Activated CD4-positive, alpha-beta T cell treated with anti-CD3 and anti-CD28 coated beads, Interleukin-2, Interleukin-4, amounts not matched to agents 100 ng/mL and 50 ng/mL, durations not matched to agents 16 hours and 8 hours (primary cell): ENCODE results near the gene NAV2.

Source experiments
- DNase-seq: peaks from one replicate; pipeline ENCODE4 v3.0.0-alpha.2; 2020; ENCODE audit warnings: low spot score

NAV2 gene

DNA sequence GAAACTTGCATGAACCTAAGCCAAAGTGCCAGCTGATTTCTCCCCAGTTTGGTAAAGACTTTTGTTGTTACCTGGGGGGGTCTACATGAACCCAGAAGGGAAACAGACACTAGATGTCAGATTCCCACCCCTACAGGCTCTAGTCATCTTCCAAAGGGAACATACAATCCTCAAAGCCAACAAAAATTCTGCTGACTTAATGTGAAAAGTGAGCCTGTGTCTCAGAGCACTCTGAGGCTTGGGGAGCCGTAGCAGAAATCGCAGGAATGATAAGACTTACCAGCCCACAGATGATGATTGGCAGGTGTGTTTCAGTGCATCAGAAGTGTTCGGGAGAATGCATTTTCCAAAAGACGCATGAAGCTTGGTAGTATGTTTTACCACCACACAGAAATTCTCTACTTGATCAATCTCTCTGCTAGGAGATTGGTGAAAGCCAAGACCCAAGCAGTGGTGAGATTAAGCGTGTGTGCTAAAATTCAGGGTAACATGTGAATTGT, 260.5 kb downstream of the NAV2 start:
- DNase-seq: no peak

DNA sequence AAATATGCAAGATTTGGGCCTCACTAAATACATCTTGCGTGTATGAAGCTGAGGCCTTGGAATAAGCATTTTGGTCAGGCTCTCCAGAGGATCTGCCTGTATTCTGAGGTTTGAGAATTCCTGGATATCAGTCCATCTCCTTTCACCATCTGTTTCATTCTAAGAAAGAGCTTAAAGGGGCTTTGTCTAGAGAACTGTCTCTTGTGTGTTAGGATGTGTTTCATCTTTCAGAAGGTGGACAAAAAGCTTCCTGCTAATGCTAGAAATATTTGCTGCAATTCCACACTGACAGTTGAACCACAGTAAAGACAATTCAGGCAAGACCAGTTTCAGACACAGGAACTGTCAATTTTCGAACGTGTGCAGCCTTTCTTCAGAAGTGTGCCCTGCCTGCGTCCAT, 262.2 kb downstream of the NAV2 start:
- no peak for DNase-seq

DNA sequence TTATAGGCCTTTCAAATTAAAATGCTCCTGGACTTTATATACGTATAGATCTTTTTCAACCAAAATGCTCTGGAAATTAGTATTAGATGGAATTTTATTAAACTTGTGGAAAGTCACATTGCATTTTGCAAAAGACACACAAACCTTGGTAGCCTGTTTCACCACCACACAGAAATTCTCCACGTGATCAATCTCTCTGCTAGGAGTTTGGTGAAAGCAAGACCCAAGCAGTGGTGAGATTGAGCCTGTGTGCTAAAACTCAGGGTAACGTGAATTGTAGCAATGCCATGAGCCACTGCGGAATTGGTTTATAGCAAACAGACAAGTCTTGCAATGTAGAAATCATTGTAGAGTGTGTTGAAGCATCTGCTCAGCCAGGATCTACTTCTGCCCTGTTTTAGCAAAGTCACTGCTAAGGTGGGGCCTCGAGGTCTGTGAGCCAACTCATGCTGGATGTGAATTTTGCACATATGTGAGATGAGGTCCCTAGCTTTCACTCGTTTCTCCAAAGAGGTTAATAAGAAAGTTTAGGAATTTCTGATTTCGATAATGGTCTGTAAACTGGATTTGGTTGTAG, 262.9 kb downstream of the NAV2 start:
- no peak for DNase-seq

DNA sequence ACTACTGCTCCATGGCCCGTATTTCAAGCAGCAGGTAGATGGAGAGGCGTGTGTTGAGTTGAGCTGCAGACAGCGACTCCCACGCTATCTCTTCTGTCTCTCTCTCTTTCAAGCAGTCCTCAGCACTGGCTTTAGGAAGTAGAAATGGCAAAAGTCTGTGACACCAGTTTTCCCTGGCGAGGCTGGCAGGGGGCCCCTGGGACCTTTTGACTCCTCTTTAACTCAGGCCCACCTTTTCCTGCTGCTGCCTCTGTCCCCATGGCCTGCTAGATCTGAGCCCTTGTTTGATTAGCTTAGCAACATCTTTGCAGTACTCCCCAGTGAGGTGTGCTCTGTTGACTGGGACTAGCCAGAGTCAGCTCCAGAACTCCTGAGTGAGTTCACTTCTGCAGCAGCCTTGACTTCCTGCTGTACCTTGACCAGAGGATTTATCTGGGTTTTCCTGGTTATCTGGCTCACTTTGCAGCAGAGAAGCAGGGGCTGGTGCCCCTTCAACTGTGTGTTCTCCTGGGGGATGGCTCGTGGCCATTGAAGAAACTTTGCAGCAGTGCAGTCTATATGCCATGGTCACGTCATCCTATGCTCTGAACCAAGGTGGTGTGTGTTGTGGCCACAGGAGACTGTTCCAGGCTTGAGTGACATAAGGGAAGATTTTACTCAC, 263.8 kb downstream of the NAV2 start:
- DNase-seq: no peak

DNA sequence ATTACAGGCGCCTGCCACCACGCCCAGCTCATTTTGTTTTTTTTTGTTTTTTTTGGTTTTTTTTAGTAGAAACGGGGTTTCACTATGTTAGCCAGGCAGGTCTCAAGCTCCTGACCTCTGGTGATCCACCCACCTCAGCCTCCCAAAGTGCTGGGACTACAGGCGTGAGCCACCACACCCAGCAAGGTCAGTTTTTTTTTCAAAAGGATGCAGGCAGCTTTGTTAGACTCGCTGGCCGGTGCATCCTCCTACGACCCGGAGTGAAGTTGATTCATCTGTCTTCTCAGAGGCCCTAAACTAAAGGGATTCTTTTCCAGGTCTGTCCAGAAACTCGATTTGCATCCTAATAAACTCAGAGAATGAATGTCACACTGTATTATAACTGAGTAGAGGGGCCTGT, 265.3 kb downstream of the NAV2 start:
- DNase-seq: no peak

DNA sequence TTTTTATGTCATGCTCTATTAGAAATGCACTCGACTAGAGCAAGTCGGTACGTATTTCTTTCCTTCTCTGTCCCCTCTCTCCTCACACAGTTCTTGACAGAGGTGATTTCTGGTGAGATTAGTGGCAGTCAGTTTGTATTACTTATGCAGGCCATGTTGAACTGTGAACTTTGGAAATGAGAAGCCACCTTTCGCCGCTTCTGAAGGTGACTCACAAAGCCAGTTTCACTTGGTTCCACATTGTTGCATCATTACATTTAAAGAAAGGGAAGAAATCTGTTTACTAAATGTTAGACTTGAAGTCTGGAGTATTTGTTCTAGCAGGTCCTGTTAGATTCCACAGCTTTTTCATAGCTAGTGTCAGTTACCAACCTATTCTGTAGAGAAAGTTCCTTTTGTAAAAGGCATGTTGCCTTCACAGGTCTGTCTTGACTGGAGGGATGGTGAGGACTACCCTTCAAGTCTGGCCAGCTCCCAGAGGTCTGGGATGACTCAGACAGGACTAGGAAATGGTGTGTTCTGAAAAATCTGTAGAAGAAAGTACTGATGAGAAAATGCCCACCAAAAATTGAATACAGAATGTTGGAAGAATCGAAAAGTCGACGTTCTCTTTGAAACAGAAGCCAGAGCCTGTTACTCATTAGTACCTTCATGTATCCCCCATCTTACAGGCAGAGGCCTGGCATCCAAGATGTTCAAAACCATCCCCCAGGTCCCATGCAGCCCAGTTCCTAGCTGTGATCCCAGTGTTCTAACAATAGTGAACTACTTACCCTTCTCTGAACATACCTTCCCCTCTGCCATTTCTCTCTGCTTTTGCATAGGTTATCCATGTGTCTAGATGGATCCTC, 266.3 kb downstream of the NAV2 start:
- DNase-seq: peak; percentile 59

DNA sequence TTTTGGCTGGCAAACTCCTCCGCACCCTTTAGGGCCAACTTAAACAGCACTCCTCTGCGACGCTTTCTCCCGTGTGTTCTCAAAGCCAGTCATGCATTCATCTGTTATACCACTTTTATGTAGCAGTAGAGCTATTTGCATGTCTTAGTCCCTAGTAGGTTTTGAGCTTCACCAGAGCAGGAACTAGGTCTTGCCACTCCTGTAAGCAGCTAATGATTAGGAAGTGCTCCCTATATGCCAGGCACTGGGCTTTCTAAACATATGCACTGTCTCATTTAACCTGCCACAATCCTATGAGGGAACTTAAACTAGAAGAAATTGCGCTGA, 266.8 kb downstream of the NAV2 start:
- DNase-seq: no peak

DNA sequence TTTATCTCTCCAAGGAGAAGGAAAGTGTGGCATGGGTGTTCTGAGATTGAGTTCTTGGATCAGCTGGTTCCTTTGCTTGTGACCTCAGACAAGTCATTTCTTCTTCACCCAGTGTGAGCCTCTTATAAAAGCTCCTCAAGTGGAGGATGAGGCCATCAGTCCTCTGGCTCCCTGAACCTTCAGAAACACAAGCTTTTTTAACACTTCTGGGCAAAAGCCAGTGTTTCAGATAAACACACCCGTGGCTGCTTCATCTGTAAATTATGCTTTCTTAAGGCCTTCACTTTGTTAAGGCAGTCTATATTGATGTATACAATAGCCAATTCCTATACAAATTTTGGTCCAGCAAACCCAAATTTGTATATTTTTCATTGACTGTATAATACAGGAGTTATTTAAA, 267.8 kb downstream of the NAV2 start:
- no peak for DNase-seq

DNA sequence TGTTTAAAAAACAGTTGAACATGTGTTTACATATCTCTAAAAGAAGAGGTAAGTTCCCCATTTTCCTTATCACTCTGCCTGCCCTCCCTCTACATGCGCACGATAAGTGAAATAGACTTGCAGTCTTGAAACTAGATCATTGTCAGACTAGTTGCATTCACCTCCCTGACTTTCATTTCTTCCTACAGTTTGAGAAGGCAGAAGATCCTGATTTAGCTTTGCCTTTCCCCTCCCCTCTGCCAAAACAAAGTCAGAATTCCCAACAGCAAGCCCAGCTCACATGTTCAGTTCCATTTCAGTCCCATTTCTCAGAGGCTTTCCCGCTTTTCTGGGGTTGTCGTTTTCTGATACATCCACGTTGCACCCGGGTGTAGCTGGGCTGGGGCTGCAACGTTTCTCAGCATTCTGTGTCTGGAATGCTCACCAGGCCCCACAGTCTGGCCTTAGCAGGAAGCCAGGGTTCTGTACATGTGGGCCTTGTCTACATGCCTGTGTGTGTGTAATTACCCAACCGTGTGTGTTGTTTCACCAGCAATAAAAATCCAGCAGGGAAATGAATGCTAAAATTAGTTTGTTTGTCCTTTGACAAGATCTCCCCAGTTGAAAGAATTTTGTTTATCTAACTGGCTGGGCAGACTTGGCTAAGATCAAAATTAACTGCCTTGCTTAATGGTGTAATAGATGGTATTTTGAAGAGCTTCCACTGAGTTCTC, 268.5 kb downstream of the NAV2 start:
- DNase-seq: no peak

DNA sequence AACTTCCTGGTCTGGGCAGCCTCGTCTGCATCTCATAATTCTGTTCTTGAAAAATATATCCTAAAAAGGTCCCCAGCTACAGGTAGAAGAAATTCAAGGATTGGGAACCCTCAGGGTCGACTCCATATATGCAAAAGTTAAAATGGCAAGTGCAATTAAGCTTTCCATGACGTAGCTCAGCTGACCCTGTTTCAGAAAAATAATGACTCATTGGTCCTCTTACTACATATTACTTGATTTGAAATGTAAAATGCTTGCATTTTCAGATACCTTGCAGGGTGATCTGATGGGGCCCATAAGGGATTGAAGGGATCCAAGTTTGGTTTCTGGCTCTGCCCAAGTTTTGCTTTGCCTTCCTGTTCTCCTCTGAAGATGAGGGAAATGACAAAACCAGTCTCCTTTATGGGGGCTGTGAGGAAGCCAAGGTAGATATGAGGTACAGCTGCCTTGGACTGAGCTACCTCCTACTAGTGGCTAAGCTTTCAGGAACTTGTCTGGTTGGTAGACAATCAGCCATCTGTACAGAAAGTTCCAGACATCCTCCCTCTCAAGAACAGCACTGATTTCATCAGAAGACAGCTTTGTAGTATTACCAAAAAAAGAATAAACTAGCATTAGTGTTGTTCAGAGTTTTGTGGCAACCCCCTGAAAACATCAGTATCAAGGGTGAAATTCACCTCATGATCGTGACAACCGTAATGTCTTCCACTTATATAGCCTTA, 270.3 kb downstream of the NAV2 start:
- no peak for DNase-seq

DNA sequence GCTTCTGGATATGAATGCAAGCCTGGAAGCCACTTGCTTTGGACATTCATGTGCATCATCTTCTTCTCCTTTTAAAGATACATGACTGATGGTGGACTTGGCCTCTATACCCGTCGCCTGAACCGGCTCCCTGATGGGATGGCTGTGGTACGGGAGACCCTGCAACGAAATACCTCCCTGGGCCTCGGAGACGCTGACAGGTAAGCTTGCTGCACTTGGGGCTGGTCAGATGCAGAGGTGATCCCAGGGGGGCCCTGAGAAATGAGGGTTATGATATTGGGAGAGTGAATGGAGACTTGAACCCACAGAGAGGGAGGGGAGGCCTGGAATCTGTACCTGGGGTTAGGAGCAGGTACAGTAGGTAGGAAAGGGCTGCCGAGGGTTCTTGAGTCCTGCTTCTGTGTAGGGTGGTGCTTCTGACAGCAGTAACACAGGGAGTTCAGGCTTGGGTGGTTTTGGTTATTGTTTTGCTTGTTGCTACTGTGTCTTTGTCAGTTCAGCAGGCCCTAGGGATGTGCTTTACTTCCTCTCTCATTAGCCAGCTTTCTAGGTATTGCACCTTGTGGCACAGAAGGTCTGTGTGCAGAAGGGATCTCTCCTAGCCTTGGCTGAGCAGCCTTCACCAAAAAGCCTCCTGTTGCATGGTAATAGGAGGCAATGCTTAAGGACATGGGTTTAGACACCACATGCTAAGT, 271.6 kb downstream of the NAV2 start:
- DNase-seq: no peak

DNA sequence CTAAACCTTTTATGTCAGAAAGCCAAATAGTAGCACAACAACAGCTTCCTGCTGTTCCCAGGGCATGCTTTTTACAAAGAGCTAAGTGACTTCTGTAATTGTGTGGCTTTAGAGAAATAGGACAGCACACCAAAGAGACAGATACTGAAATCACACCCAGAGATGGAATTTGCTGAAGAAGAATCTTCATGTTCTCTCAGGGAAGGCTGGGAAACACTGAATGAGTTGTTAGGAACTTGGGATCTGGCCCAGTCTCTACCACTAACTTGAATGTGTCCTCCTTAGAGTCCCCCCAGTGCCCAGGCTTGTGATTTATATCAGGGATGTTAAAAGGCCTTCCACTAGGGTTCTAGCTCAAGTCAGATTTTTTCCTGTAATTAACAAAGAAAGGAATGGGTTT, 272.5 kb downstream of the NAV2 start:
- DNase-seq: no peak

DNA sequence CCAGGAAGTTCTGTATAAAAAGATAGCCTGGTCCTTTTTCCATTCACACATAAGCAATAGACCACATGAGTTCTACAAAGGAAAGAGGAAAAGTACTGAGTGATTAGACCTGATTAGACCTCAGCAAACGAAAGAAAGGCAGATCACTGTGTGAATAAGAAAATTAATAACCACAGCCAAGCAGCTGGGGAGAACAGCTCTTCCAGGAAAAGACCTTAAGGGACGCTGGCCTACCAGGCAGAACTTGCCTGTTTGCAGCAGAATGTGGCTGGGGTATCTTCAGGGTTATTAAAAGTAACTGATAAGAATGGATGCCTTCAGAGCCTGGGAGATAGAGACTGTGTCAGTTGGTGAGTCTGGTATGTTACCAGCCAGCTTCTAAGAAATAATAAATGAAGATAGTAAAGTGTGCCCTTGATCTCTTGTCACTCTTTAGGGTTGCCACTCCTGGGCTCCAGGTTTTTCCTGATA, 274.7 kb downstream of the NAV2 start:
- DNase-seq: no peak

DNA sequence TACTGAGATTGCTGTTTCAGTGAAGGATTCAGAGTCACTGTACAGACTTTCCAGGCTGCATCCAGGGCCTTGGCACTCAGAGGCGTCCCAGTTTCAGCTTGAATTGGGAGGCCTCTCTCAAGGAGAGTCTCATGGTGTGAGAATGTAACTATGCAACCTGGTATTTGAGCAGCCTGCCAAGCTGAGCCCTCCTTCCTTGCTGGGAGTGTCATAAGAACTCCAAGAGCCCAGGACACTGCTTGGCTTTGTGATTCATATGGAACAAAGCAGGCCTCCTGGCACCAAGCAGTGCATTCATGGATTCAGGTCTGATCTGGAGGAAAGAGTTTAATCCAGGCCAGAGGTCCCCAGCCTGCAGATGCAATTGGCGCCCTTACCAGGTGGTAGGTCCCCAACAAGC, 276.0 kb downstream of the NAV2 start:
- no peak for DNase-seq

DNA sequence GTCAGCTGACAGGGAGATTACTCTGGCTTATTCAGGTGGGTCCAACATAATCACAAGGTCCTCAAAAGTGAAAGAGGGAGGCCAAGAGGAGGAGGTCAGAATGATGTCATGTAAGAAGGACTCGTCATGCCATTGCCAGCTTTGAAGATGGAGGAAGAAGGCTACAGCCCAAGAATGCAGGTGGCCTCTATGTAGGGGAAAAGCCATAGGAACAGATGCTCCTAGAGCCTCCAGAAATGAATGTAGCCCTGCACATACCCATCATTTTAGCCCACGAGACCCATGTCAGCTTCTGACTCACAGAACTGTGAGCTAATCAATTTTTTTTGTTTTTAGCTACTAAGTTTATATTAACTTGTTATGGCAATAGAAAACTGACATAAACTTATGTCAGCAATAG, 276.6 kb downstream of the NAV2 start:
- DNase-seq: no peak

DNA sequence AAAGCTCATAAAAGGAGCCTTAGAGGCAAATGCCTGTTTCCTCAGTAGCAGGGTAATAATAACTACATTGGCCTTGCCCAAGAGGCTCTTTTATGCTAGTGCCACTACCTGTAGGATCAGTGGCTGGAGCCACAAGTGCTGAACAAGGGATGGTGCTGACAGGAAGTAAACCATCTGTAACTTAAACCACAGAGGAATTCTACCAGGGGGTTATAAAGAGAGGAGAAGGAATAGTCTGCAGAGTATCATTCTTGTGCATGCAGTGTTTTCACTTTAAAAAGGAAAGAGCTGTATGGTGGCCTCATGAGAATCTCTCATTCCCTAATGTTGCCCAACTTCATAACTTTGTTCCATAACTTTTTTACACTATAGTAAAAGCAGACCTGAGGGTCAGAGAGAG, 279.5 kb downstream of the NAV2 start:
- no peak for DNase-seq

DNA sequence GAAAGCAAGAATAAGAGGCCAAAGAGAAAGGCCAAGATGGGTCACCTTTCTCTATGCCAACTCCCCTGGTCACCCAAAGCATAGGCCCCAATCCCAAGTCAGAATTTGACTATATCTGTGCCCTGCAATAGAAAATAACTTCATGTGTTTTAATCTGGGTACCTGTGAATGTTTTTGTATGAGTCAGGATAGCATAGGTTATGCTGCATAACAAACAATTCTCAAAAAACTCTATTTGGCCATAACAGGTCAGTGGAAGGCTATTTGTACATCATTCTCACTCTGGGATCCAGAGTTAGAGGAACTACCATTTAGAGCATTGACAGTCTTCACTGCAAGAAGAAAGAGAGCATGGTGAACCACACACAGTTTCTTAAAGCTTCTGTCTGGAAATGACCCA, 280.4 kb downstream of the NAV2 start:
- no peak for DNase-seq

DNA sequence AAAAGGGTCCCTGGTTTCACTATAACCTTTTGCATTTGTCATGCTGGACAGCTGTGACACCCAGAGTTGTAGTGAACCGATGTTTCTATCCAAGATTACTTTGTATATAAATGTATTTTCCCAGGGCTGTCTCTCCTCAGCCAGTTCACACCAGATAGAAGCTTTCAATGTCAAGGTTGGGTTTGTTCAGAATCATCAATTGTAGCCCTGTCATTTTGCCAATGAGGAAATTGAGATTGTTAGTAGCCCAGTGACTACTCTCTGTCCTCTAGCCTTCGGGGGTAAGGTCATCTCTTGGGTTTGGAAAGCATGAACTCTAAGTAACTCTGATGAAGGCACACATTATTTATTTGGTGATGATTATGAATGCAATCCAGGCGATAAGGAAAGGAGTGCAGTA, 282.0 kb downstream of the NAV2 start:
- DNase-seq: no peak

DNA sequence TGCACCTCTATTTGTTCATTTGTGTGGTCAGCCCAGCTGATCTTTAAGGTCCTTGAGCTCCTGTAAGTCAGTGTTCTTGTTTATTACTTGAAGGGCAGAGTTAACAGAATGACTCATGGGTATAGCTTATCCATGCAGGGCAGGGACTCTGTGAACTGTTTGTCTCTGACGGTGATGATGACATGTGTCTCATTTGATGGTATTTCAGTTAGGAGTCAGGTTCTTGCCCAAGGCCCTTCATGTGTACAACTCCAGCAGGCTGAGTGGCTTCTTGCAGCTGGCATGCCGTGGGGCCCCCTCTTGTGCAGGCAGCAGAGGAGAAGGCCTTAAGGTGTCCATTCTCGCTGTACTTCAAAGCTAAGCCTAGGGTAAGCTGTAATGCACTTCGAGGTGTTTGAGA, 282.5 kb downstream of the NAV2 start:
- DNase-seq: no peak

DNA sequence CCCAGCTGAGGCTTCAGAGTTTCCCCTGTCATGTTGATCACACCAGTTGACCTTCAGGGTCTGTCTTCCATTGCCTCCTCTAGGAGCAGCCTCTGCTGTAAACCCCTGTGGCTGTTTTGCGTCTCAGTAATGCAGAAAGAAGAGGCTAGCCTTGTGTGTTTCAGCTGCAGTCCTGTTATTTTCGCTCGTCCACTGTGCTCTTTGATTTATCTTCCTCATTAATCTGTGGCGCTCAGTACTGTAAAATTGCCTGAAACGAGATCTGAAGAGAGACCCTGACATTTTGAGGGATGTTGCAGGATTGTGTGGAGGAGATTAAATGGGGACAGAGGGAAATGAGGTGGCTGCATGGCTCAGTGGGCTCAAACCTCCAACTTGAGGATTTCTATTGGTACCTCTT, 283.9 kb downstream of the NAV2 start:
- DNase-seq: no peak

DNA sequence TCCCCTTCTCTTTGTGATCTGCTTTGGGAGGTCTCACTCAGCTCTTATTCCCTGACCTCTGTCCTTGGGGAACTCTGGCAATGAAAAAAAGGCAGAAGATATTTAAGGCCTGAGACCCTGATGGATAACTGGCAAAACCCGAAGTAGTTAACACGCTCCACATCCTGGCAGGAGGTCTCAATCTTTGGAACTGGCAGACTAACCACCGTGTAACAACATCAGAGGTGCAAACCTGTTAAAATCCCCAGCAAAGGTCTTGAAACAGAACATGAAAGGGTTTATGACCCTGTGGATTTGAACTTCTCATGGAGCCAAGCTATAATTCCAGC, 287.3 kb downstream of the NAV2 start:
- no peak for DNase-seq
